MM.1S (cell line): ENCODE data around the gene KLK2.
A peak's percentile ranks its signal among the peaks of the same experiment; 100 is the strongest.

ENCODE experiments used
- DNase-seq: peaks from one replicate; pipeline ENCODE4 v3.0.0-alpha.2; 2015
- H2AFZ ChIP-seq: fragments of 300-600 bp; sonication (generic); 2 replicates; pipeline ENCODE4 v1.6.0; 2016; ENCODE audit warnings: antibody characterized with exemption, low read length
- H3F3A ChIP-seq: fragments of 300-600 bp; sonication (generic); 2 replicates; pipeline ENCODE4 v1.6.1; 2016; ENCODE audit warnings: mild to moderate bottlenecking, antibody characterized with exemption, low read length, moderate library complexity, mixed read lengths; ENCODE audit not compliant: insufficient read depth
- H3K27ac ChIP-seq: fragments of 300-600 bp; sonication (generic); 2 replicates; pipeline ENCODE4 v1.5.1; 2016; ENCODE audit warnings: mild to moderate bottlenecking, low read length
- H3K27me3 ChIP-seq: fragments of 300-600 bp; sonication (generic); replicated peaks from 2 replicates; pipeline ENCODE4 v1.6.0; 2016; ENCODE audit warnings: low read length; ENCODE audit not compliant: insufficient read depth
- H3K36me3 ChIP-seq: fragments of 300-600 bp; sonication (generic); replicated peaks from 2 replicates; pipeline ENCODE4 v1.6.1; 2016; ENCODE audit warnings: mild to moderate bottlenecking, low read length, mixed read lengths; ENCODE audit not compliant: insufficient read depth
- H3K4me1 ChIP-seq: fragments of 300-600 bp; sonication (generic); 2 replicates; pipeline ENCODE4 v1.6.1; 2016; ENCODE audit warnings: low read length, mixed read lengths
- H3K4me2 ChIP-seq: fragments of 300-600 bp; sonication (generic); 2 replicates; pipeline ENCODE4 v1.6.0; 2016; ENCODE audit warnings: low read depth, low read length
- H3K4me3 ChIP-seq: fragments of 300-600 bp; sonication (generic); 2 replicates; pipeline ENCODE4 v1.5.1; 2016; ENCODE audit warnings: low read length, mixed read lengths
- H3K79me2 ChIP-seq: fragments of 300-600 bp; sonication (generic); 2 replicates; pipeline ENCODE4 v1.6.1; 2016; ENCODE audit warnings: mixed run types, low read length, mixed read lengths
- H3K9ac ChIP-seq: fragments of 300-600 bp; sonication (generic); 2 replicates; pipeline ENCODE4 v1.6.1; 2016; ENCODE audit warnings: low read length, mixed read lengths
- H3K9me2 ChIP-seq: fragments of 300-600 bp; sonication (generic); replicated peaks from 2 replicates; pipeline ENCODE4 v1.6.1; 2016; ENCODE audit warnings: mild to moderate bottlenecking, low read length, mixed read lengths; ENCODE audit not compliant: insufficient read depth
- H3K9me3 ChIP-seq: fragments of 300-600 bp; sonication (generic); replicated peaks from 2 replicates; pipeline ENCODE4 v1.6.1; 2016; ENCODE audit warnings: mild to moderate bottlenecking, low read length, mixed read lengths; ENCODE audit not compliant: insufficient read depth
- H4K20me1 ChIP-seq: fragments of 300-600 bp; sonication (generic); 2 replicates; pipeline ENCODE4 v1.6.1; 2016; ENCODE audit warnings: mild to moderate bottlenecking, low read length, moderate library complexity, mixed read lengths; ENCODE audit not compliant: insufficient read depth
- EZH2 ChIP-seq: fragments of 300-600 bp; sonication (generic); optimal IDR thresholded peaks from 2 replicates; pipeline ENCODE3; 2017; ENCODE audit warnings: low read depth, mild to moderate bottlenecking, antibody characterized with exemption, low read length, mixed read lengths
- EZH2phosphoT487 ChIP-seq: fragments of 300-600 bp; sonication (generic); IDR thresholded peaks from 2 replicates; pipeline ENCODE4 v1.6.1; 2018; ENCODE audit warnings: antibody characterized with exemption, low read length
- TF ChIP-seq, protein P1 (sequence below): fragments of 300-600 bp; sonication (generic); IDR thresholded peaks from 2 replicates; pipeline ENCODE4 v1.5.1; 2016; ENCODE audit warnings: antibody characterized with exemption, low read length, mixed read lengths

The KLK2 gene

DNA sequence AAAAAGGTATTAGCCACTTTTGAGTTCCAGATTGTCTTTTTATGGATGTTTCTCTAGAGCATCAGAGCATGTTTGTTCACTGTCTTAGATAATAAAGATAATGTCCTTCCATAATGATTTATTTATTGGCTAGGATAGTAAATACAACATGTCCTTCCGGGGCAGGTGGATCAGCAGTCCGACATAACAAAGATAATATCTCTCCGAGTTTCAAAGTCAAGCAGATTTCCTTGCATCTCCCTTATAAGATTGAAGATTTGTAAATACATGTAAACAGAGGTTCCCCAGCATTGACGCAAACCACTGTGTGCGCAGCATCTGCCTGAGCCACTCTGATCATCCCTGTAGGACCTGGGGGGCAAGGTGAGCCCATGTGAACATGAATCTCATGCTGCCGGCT is 31.1 kb upstream of the KLK2 start:
- DNase-seq = no peak
- Histone ChIP-seq H3K9ac (no peak overlapping the region), H3K27me3 (peaks cover 61% of the 10 kb centered on the region), H2AFZ (no peak overlapping the region), H3K27ac (no peak overlapping the region), H3K4me1 (peaks cover 7% of the 10 kb centered on the region; the same call in 1 of the 2 replicates), H3K79me2 (no peaks in the 10 kb centered on the region), H3K36me3 (no peaks in the 10 kb centered on the region), H3K9me3 (no peaks in the 10 kb centered on the region), H4K20me1 (no peaks in the 10 kb centered on the region), H3K4me2 (no peak overlapping the region), H3K9me2 (no peaks in the 10 kb centered on the region), H3K4me3 (no peak overlapping the region), H3F3A (no peaks in the 10 kb centered on the region)
- TF ChIP-seq EZH2 (no peak), EZH2phosphoT487 (no peak)
- TF ChIP-seq, protein P1, sequence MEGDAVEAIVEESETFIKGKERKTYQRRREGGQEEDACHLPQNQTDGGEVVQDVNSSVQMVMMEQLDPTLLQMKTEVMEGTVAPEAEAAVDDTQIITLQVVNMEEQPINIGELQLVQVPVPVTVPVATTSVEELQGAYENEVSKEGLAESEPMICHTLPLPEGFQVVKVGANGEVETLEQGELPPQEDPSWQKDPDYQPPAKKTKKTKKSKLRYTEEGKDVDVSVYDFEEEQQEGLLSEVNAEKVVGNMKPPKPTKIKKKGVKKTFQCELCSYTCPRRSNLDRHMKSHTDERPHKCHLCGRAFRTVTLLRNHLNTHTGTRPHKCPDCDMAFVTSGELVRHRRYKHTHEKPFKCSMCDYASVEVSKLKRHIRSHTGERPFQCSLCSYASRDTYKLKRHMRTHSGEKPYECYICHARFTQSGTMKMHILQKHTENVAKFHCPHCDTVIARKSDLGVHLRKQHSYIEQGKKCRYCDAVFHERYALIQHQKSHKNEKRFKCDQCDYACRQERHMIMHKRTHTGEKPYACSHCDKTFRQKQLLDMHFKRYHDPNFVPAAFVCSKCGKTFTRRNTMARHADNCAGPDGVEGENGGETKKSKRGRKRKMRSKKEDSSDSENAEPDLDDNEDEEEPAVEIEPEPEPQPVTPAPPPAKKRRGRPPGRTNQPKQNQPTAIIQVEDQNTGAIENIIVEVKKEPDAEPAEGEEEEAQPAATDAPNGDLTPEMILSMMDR = no peak

DNA sequence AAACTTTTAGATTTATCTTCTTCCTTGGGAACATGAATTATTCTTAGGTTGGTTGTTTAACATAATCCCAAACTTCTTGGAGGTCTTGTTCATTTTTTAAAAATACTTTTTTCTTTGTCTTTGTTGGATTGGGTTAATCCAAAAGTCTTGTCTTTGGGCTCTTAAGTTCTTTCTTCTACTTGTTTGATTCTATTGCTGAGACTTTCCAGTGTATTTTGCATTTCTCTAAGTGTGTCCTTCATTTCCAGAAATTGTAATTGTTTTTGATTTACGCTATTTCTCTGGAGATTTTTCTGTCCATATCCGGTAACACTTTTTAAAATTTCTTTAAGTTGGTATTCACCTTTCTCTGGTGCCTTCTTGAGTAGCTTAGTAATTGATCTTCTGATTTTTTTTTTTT is 30.0 kb upstream of the KLK2 start:
- no peaks in the 10 kb centered on the region for H3K9me3 ChIP-seq
- H3K9me2 ChIP-seq = no peaks in the 10 kb centered on the region
- no peaks in the 10 kb centered on the region for H4K20me1 ChIP-seq
- DNase-seq = no peak
- H3F3A ChIP-seq = no peaks in the 10 kb centered on the region
- no peak for TF ChIP-seq EZH2
- no peak for TF ChIP-seq EZH2phosphoT487
- TF ChIP-seq, protein P1 = no peak
- no peak overlapping the region for H2AFZ ChIP-seq
- no peak overlapping the region for H3K27ac ChIP-seq
- H3K79me2 ChIP-seq = no peaks in the 10 kb centered on the region
- no peak overlapping the region for H3K9ac ChIP-seq
- H3K4me3 ChIP-seq = no peak overlapping the region
- no peaks in the 10 kb centered on the region for H3K36me3 ChIP-seq
- H3K4me2 ChIP-seq = no peak overlapping the region
- H3K27me3 ChIP-seq = peaks cover 64% of the 10 kb centered on the region
- peaks cover 7% of the 10 kb centered on the region; the same call in 1 of the 2 replicates for H3K4me1 ChIP-seq

DNA sequence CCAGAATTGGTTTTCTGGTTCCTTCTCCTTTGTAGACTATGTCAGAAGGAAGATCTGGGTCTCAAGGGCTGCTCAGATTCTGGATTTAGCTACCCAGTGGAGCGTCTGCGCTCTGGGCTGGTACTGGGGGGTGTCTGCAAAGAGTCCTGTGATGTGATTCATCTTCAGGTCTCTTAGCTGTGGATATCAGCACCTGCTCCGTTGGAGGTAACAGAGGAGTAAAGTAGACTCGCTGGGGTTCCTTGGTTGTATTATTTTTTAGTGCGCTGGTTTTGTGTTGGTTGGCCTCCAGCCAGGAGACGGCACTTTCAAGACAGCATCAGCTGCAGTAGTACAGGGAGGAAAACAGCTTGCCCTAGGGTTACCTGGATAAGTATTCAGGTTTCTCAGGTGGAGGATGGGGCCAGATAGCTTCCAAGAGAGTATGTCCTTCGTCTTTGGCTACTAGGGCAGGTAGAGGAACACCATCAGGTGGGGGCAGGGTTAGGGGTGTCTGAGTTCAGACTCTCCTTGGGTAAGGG is 29.5 kb upstream of the KLK2 start:
- Histone ChIP-seq H3K79me2 (no peaks in the 10 kb centered on the region), H3K4me1 (peaks cover 7% of the 10 kb centered on the region; the same call in 1 of the 2 replicates), H3K27ac (no peak overlapping the region), H4K20me1 (no peaks in the 10 kb centered on the region), H2AFZ (no peak overlapping the region), H3K27me3 (peaks cover 70% of the 10 kb centered on the region), H3K36me3 (no peaks in the 10 kb centered on the region), H3K9me3 (no peaks in the 10 kb centered on the region), H3K9ac (no peak overlapping the region), H3K4me3 (no peak overlapping the region), H3K4me2 (no peak overlapping the region), H3F3A (no peaks in the 10 kb centered on the region), H3K9me2 (no peaks in the 10 kb centered on the region)
- DNase-seq = peak; percentile 6
- TF ChIP-seq EZH2phosphoT487 (no peak), EZH2 (no peak)
- TF ChIP-seq, protein P1 = no peak
